Activated CD4-positive, alpha-beta T cell treated with anti-CD3 and anti-CD28 coated beads, Interleukin-2, amount 50 U/mL, for 1 hour (primary cell): ENCODE data around the gene HDDC3.
"Not testable (repeated sequence)": the region's sequence is repeated elsewhere in the genome, so short reads cannot be mapped to it uniquely, and the experiment has no call there.

Experiments
- DNase-seq: peaks from one replicate; pipeline ENCODE4 v3.0.0-alpha.2; 2020

The HDDC3 gene

DNA sequence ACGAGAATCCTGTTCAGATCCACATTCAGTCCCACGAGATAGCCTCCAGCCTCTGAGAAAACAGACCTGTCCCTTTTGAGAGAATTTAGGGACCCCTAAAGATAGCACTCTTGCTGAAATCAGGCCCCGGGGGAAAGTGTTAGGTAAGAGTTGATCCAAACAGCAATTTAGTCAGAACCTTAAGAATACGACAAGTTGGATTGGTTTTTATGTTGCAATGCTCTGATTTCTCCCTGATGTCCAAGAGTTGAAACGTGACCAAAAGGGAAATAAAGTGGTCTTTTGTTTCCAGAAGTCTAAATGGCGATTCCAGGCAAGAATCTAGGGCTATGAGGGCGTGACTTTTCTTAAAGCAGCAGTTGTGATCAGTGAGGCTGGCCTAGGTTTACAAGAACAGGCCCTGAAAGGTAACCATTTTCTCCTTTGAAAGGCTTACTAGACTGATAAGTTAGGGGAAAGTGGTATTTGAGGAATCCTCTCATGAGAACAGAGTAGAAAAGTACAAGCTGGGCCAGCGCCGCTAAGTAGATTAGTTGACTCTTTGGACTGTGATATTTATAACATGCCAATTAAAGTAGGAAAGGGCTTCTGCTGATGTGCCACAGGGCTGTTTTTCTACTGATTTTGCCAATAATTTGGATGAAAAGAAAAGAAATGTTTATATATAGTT, 24.4 kb downstream of the HDDC3 start:
- no peak for DNase-seq

- no peak for DNase-seq
Measured at GRCh38 chr15:90907051-90907660, 25.2 kb downstream of the HDDC3 start.

GRCh38 chr15:90906181-90906849, 26.0 kb downstream of the HDDC3 start:
- no peak for DNase-seq

DNA sequence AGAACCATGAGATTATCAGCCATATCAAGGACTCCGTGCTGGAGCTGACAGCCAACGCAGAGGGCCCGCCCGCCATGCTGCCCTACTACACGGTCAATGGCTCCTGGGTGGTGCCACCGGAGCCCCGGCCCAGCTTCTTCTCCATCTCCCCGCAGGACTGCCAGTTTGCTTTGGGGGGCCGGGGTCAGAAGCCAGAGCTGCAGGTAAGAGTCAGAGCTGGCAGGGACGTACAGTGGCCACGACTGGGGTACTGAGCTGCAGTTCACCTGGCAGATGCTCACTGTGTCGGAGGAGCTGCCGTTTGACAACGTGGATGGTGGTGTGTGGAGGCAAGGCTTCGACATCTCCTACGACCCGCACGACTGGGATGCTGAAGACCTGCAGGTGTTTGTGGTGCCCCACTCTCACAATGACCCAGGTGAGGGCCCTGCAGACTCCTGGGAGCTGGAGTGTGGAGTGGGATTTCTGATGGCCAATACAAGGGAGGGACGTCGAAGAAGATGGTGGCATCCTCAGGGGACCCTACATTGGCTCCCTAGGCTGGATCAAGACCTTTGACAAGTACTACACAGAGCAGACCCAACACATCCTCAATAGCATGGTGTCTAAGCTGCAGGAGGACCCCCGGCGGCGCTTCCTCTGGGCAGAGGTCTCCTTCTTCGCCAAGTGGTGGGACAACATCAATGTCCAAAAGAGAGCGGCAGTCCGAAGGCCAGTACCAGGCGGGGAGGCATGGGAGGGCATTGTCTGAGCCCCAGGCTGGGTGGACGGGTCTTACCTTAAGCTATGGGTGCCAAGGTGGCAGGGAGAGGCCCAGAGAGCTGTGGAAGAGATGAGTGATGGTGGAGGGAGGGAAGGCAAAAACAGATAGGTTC, 26.8 kb downstream of the HDDC3 start:
- DNase-seq = no peak

DNA sequence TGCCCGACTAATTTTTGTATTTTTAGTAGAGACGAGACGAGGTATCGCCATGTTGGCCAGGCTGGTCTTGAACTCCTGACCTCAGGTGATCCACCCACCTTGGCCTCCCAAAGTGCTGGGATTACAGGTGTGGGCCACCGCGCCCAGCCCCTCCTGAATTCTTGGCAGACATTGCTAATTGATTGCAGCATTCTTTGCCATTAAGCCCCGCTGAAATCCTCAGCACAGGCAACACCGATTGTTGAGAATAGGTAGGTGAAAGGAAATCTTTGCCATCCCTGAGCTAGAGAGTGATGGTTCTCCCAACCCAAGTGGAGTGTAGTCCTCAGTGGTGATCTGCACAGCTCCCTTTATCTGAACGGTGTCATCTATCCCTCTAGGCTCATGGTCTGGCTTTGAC, 27.6 kb downstream of the HDDC3 start:
- DNase-seq = no peak

DNA sequence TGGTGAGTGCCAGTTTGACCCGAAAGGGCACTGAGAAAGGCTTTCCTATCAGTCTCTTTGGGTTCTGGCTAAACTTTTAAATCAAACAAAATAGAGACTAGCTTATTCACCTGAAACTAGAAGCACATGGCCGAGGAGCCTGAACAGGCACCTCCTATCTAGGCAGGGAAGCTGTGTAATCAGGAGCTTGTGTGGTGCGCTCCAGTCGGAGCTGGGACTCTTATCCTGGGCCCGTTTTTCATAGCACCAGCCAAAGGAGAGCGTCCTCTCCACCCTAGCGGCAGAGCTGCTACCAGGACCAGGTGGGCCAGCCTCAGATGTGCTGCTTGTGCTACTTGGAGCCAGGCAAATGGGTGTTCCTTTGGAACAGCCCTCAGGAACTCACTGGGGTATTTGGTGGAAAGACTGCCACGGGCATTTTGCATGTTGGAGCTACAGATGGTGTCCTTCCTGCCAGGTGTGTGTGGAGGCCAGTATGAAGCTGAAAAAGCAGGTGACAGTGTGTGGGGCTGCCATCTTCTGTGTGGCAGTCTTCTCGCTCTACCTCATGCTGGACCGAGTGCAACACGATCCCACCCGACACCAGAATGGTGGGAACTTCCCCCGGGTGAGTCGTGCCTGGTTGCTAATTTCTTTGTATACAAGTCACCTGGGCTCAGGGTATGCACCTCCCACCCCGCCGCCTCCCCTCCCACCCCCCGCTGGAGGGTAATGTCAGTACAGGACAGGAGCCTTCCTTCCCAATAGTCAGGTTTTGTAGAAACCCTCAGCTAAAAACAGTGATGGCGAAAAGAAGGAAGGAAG, 28.4 kb downstream of the HDDC3 start:
- no peak for DNase-seq

DNA sequence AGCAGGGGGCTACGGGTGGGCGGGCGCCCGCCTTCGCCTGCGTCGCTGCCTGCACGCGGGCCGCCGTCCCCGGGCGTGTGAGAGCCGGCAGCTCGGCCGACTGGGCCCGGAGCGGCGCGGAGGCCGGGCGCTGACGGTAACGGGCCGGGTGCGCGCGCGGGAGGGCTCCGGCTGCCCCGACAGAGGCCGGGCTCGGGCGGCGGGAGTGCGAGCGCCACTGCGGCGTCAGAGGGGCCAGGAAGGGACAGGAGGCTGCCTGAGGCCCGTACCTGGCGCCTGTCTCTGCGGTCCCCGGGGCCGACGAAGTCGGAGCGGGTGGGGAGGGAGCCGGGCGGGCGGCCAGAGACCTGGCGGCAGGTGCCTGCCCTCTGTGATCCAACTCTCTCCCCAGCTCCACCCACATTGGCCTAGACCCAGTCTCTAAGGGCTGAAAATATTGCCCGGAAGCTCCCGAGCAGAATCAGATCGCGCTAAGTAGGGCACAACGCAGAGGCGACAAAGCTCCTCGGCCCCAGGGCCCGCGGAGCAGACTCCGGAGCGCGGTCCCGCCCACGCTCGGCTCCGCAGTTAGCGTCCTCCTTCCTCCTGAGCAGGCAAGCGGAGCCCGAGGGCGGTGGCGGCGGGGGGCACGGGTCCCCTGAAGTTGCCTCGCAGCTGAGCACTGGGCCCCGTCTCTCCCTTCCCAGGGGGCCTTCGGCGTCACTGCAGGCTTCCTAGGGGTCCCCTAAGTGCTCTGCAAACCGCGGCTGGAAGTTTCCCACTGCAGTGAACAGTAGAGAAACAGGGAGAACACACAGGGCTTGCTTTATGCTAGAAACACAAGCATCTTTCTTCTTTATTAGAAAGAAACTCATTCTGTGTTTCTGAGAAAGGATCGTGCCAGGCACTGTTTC, 29.3 kb downstream of the HDDC3 start, which contains the start of gene MAN2A2:
TSS of gene MAN2A2 (plus strand) at position 463 of the 893 bp plus-strand sequence. CDS start 906 bp downstream, outside the sequence.
- DNase-seq = peak; percentile 60

GRCh38 chr15:90902040-90902839, 30.1 kb downstream of the HDDC3 start:
- peak; percentile 63 for DNase-seq

- no peak for DNase-seq
Measured at GRCh38 chr15:90901175-90902039, 30.9 kb downstream of the HDDC3 start.

- DNase-seq = not testable (repeated sequence)
Measured at GRCh38 chr15:90897131-90897655, 35.2 kb downstream of the HDDC3 start.

DNA sequence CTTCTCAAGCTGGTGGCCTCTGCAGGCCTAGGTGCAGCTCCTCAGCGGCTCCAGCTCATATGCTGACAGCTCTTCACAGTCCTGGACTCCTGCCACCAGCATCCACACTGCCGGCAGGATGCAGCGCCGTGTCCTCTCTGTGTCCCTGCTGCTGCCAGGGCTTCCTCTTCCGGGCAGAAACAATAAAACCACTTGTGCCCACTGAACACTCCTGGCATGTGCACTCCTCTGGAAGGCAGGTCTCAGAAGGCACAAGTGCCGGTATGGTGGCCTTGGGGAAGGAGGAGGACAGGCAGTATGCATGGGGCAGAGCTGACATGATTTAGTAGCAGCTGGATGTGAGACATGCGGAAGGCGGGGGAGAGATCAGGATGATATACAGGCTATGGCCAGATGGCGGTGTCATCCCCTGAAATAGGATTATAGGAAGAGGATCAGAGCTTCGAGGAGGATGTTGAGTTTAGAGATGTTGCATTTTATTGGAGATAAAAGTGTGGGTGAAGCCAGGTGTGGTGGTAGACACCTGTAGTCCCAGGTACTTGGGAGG, 36.7 kb downstream of the HDDC3 start:
- no peak for DNase-seq

DNA sequence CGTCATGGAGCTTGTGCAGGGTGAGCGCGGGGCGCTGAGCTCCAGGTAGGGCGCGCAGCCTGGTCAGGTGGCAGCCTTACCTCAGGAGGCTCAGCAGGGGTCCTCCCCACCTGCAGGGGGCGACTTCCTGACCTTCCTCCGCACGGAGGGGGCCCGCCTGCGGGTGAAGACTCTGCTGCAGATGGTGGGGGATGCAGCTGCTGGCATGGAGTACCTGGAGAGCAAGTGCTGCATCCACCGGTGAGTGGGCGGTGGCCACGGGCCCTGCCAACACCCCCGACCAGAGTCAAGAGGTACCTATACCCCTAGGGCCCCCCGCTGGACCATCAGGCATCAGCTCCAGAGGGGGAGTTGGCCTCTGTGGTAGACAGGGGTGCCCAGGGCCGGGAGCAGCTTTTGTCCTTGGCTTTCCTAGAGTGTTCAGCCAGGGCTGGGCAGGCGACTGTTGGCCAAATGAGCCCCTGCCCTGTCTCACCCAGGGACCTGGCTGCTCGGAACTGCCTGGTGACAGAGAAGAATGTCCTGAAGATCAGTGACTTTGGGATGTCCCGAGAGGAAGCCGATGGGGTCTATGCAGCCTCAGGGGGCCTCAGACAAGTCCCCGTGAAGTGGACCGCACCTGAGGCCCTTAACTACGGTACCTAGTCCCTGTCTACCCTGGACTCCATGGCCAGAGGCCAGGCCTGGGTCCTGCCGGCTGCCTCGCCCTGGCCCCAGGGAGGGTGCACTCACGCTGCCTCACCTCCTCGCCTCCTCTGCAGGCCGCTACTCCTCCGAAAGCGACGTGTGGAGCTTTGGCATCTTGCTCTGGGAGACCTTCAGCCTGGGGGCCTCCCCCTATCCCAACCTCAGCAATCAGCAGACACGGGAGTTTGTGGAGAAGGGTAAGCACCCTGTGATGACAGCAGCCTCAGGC, 38.9 kb downstream of the HDDC3 start:
- DNase-seq = no peak

DNA sequence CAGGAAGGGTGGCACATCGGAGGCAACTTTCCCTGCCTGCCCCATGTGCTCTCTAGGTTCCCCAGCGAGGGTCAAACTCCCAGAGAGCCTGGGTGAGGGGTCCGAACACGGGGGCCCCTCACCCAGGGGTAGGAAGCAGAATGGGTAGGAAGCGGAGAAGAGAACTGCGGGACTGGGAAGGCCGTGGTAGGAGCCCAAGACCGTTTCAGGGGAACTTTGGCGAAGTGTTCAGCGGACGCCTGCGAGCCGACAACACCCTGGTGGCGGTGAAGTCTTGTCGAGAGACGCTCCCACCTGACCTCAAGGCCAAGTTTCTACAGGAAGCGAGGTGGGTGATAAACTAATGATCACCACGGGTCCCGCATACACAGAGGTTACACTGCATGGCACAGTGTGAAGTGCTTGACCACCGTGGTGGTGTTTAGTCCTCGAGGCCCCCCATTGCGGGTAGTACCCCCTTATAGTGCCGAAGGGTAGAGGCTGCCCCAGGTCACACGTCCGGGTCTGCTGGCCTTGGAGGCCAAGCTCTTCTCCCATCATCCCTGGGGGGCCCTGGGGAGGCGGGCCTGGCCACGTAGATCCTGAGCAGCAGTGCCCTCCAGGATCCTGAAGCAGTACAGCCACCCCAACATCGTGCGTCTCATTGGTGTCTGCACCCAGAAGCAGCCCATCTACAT, 39.7 kb downstream of the HDDC3 start:
- no peak for DNase-seq

DNA sequence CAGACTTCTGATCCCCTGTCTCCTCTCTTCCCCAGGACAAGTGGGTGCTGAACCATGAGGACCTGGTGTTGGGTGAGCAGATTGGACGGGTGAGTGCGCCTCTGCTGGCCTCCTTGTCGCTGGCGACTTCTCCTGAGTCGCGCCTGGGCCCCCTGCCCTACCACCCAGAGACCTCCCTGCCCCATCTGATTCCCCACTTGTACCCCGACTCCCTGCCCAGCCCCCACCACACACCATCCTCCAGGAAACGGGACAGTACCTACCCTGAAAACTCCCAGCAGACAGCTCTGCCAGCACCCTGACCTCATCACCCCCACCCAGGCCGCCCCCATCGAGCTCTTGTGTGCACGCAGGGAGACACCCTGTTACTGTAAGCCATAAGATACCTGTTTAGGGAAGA, 40.3 kb downstream of the HDDC3 start:
- DNase-seq = no peak

GRCh38 chr15:90891346-90891949, 40.9 kb downstream of the HDDC3 start:
- DNase-seq = no peak

DNA sequence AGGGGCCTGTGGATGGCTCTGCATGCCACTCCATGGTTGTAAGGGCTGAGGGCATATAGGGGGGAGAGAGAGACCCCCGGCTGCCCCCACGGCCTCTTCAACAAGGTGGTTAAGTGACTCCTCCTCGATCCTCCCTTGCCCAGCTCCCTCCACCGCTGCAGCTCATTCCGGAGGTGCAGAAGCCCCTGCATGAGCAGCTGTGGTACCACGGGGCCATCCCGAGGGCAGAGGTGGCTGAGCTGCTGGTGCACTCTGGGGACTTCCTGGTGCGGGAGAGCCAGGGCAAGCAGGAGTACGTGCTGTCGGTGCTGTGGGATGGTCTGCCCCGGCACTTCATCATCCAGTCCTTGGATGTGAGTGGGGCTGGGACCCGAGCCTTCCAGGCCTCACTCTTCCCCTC, 41.5 kb downstream of the HDDC3 start:
- DNase-seq = no peak
